ENCODE results near the gene ATP1B3.

DNA sequence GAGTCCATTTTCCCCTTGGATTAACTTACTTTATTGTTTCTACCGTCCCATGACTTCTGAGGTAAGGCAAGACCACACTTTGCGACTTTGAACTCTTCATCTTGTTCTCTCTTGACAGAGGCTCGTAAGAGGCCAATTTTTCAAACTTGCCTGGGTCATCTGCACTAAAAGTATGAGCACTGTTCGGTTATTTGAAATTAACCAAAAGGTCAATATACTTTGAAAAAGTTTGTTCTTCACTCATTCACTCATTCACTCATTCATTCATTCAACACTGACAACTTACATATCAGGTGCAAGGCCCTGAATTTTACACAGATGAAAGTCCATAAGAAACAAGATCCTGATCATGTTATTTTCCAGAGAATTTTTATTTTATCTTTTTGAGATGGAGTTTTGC lies 57.9 kb downstream of the ATP1B3 start:
- TF ChIP-seq, protein P1, sequence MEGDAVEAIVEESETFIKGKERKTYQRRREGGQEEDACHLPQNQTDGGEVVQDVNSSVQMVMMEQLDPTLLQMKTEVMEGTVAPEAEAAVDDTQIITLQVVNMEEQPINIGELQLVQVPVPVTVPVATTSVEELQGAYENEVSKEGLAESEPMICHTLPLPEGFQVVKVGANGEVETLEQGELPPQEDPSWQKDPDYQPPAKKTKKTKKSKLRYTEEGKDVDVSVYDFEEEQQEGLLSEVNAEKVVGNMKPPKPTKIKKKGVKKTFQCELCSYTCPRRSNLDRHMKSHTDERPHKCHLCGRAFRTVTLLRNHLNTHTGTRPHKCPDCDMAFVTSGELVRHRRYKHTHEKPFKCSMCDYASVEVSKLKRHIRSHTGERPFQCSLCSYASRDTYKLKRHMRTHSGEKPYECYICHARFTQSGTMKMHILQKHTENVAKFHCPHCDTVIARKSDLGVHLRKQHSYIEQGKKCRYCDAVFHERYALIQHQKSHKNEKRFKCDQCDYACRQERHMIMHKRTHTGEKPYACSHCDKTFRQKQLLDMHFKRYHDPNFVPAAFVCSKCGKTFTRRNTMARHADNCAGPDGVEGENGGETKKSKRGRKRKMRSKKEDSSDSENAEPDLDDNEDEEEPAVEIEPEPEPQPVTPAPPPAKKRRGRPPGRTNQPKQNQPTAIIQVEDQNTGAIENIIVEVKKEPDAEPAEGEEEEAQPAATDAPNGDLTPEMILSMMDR (IDR thresholded peaks at IDR 0.05): no peak
- TF ChIP-seq POLR2A (IDR thresholded peaks at IDR 0.05): no peak

All from ovary (tissue), 3 donors.